HL-60/S4 (cell line): ENCODE data around the gene ST6GALNAC3.
"Not testable (repeated sequence)": the region's sequence is repeated elsewhere in the genome, so short reads cannot be mapped to it uniquely, and the experiment has no call there.

Source experiments
- in situ Hi-C: fragments of 300-500 bp; cut with MboI; formaldehyde crosslinking; loops from 2 replicates; pipeline ENCODE4 v1.14.3; 2022; ENCODE audit warnings: low sequenced_read_pairs

The ST6GALNAC3 gene

GRCh38 chr1:76314730-76315129 lies 240.2 kb downstream of the ST6GALNAC3 start:
- in situ Hi-C loops = no loop called here

GRCh38 chr1:76317299-76317900 lies 242.9 kb downstream of the ST6GALNAC3 start:
- in situ Hi-C loops = no loop called here

- in situ Hi-C loops = no loop called here
Measured at GRCh38 chr1:76330991-76331603, 256.6 kb downstream of the ST6GALNAC3 start.

GRCh38 chr1:76335882-76336281 lies 261.3 kb downstream of the ST6GALNAC3 start:
- in situ Hi-C loops = no loop called here

- in situ Hi-C loops = no loop called here
Measured at GRCh38 chr1:76336931-76337371, 262.4 kb downstream of the ST6GALNAC3 start.

- in situ Hi-C loops = no loop called here
Measured at GRCh38 chr1:76337542-76338219, 263.1 kb downstream of the ST6GALNAC3 start.

GRCh38 chr1:76340056-76340455 lies 265.5 kb downstream of the ST6GALNAC3 start:
- in situ Hi-C loops = no loop called here

- in situ Hi-C loops = not testable (repeated sequence)
Measured at GRCh38 chr1:76341816-76342215, 267.3 kb downstream of the ST6GALNAC3 start.

- in situ Hi-C loops = no loop called here
Measured at GRCh38 chr1:76343356-76343755, 268.8 kb downstream of the ST6GALNAC3 start.

GRCh38 chr1:76351655-76352054 lies 277.1 kb downstream of the ST6GALNAC3 start:
- in situ Hi-C loops = no loop called here

GRCh38 chr1:76352741-76353435 lies 278.3 kb downstream of the ST6GALNAC3 start:
- in situ Hi-C loops = no loop called here

- in situ Hi-C loops = no loop called here
Measured at GRCh38 chr1:76354236-76354635, 279.7 kb downstream of the ST6GALNAC3 start.

GRCh38 chr1:76366726-76367125 lies 292.2 kb downstream of the ST6GALNAC3 start:
- in situ Hi-C loops = no loop called here

GRCh38 chr1:76371941-76372340 lies 297.4 kb downstream of the ST6GALNAC3 start:
- in situ Hi-C loops = no loop called here

- in situ Hi-C loops = no loop called here
Measured at GRCh38 chr1:76374086-76374485, 299.5 kb downstream of the ST6GALNAC3 start.

GRCh38 chr1:76377247-76377646 lies 302.7 kb downstream of the ST6GALNAC3 start:
- in situ Hi-C loops = no loop called here

- in situ Hi-C loops = no loop called here
Measured at GRCh38 chr1:76379506-76379905, 305.0 kb downstream of the ST6GALNAC3 start.

GRCh38 chr1:76381450-76382097 lies 307.0 kb downstream of the ST6GALNAC3 start:
- in situ Hi-C loops = no loop called here

- in situ Hi-C loops = no loop called here
Measured at GRCh38 chr1:76388261-76388660, 313.7 kb downstream of the ST6GALNAC3 start.

GRCh38 chr1:76390456-76390855 lies 315.9 kb downstream of the ST6GALNAC3 start:
- in situ Hi-C loops = no loop called here

- in situ Hi-C loops = no loop called here
Measured at GRCh38 chr1:76395059-76395458, 320.5 kb downstream of the ST6GALNAC3 start.
